AG20443 (cell line): ENCODE measurements around the gene ARHGAP30.
"Not testable (repeated sequence)": the region's sequence is repeated elsewhere in the genome, so short reads cannot be mapped to it uniquely, and the experiment has no call there.

Experiments used
- DNase-seq: peaks from one replicate; pipeline ENCODE4 v3.0.0; 2012; ENCODE audit warnings: low spot score, mixed read lengths

The ARHGAP30 gene, protein sequence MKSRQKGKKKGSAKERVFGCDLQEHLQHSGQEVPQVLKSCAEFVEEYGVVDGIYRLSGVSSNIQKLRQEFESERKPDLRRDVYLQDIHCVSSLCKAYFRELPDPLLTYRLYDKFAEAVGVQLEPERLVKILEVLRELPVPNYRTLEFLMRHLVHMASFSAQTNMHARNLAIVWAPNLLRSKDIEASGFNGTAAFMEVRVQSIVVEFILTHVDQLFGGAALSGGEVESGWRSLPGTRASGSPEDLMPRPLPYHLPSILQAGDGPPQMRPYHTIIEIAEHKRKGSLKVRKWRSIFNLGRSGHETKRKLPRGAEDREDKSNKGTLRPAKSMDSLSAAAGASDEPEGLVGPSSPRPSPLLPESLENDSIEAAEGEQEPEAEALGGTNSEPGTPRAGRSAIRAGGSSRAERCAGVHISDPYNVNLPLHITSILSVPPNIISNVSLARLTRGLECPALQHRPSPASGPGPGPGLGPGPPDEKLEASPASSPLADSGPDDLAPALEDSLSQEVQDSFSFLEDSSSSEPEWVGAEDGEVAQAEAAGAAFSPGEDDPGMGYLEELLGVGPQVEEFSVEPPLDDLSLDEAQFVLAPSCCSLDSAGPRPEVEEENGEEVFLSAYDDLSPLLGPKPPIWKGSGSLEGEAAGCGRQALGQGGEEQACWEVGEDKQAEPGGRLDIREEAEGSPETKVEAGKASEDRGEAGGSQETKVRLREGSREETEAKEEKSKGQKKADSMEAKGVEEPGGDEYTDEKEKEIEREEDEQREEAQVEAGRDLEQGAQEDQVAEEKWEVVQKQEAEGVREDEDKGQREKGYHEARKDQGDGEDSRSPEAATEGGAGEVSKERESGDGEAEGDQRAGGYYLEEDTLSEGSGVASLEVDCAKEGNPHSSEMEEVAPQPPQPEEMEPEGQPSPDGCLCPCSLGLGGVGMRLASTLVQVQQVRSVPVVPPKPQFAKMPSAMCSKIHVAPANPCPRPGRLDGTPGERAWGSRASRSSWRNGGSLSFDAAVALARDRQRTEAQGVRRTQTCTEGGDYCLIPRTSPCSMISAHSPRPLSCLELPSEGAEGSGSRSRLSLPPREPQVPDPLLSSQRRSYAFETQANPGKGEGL

GRCh38 chr1:161069731-161070270 lies at the start of gene ARHGAP30:
Gene ARHGAP30 (minus strand): TSS chr1:161069891. CDS start chr1:161069624, 267 bp downstream.
- no peak for DNase-seq

DNA sequence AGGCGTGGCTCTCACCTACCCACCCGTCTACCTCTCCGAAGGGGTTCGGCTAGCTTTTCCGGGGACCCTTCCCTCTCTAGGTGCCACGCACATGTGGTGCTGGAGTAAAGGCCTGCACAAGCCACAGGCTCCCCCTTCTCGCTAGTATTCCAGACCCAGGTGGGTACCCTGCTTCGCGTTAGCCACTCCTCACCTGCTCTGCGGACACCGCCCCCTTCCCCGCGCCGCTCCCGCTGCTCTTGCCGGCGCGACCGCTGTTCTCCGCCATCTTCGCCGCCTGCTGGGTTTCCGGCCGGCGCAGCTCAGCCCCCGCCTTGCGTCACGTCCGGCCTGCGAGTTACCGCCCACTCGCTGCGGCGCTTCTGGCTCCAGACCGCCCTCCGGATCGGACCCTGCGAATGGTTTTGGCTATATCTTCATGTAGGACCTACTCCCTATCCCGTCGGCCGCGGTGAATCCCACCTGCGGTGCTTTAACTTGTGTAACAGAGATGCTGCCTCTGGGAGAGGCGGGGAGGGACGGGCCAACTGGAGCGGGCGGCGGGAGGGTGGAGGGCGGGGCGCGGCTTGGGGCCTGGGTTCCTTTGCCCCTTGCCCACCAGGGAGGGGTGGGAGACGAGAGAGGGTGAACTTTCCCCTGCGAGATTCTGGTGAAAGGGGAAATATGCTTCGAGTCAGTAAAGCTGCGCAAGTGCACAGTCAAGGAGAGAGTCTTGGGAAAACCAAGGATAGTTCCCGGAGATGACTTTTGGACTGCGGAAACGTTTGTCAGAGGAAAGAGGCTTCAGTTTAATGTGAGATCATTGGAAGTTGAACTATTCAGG lies 48.3 kb upstream of the ARHGAP30 start, which contains the start of the genes NIT1 and PFDN2:
Gene NIT1, plus strand, starts transcription at position 347 of the 823 bp plus-strand sequence. Its CDS starts 72 bp downstream, at position 419.
Gene PFDN2, minus strand, starts transcription at position 279 of the 823 bp plus-strand sequence. Its CDS starts 11 bp downstream, at position 268.
- DNase-seq, result peak; percentile 96

GRCh38 chr1:161115961-161116360 lies 46.3 kb upstream of the ARHGAP30 start:
- DNase-seq, result not testable (repeated sequence)

- DNase-seq, result no peak
Observed at GRCh38 chr1:161115132-161115711, 45.5 kb upstream of the ARHGAP30 start.

DNA sequence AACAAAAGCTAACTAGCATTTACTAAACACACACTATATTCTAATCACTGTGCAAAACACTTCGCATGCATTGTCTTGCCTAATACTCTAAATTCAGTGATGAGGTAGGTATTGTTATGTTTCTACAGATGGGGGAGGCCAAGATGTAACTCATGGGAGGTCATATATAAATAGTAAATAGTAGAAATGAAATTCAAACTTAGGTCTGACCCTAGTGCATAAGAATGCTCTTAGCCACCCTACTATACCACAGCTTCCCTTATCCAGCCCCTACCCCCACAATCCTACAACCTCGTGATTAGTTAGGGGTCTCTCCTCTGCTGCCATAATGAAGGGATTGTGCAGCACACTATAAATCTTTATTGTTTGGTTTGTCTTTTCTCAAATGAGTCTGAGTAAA lies 44.9 kb upstream of the ARHGAP30 start:
- no peak for DNase-seq

GRCh38 chr1:161113915-161114314 lies 44.2 kb upstream of the ARHGAP30 start:
- no peak for DNase-seq

GRCh38 chr1:161111527-161111926 lies 41.8 kb upstream of the ARHGAP30 start:
- DNase-seq, result no peak

DNA sequence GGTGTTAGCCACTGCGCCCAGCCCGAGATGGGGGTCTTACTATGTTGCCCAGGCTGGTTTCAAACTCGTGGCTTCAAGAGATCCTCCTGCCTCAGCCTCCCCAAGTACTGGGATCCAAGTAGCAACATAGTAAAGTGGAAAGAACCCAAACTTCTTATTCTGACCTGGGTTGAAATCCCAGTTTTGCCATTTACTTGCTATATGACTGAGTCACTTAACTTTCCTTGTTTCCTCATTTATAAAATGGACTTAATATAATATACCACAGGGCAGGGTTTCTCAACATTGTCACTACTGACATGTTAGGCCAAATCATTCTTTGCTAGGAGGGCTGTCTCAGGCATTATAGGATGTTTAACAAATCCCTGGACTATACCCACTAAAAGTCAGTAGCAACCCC lies 41.4 kb upstream of the ARHGAP30 start:
- no peak for DNase-seq

DNA sequence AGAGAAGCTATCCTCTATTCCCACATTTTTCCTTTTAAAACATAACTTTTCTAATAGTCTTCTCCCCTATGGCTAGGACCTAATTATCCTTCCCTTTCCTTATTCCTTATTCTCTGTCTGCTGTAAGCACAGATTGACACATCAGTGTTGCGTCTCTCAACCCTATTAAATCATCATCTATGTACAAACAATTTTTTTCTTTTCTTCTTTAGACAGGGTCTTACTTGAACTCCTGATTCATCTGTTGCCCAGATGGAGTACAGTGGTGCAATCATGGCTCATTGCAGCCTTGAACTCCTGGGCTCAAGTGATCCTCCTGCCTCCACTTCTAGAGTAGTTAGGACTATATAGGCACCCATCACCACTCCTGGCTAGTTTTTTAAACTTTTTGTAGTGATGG lies 36.7 kb upstream of the ARHGAP30 start:
- DNase-seq, result no peak

GRCh38 chr1:161100556-161100955 lies 30.9 kb upstream of the ARHGAP30 start:
- DNase-seq, result no peak

- no peak for DNase-seq
Observed at GRCh38 chr1:161099090-161099802, 29.6 kb upstream of the ARHGAP30 start.

DNA sequence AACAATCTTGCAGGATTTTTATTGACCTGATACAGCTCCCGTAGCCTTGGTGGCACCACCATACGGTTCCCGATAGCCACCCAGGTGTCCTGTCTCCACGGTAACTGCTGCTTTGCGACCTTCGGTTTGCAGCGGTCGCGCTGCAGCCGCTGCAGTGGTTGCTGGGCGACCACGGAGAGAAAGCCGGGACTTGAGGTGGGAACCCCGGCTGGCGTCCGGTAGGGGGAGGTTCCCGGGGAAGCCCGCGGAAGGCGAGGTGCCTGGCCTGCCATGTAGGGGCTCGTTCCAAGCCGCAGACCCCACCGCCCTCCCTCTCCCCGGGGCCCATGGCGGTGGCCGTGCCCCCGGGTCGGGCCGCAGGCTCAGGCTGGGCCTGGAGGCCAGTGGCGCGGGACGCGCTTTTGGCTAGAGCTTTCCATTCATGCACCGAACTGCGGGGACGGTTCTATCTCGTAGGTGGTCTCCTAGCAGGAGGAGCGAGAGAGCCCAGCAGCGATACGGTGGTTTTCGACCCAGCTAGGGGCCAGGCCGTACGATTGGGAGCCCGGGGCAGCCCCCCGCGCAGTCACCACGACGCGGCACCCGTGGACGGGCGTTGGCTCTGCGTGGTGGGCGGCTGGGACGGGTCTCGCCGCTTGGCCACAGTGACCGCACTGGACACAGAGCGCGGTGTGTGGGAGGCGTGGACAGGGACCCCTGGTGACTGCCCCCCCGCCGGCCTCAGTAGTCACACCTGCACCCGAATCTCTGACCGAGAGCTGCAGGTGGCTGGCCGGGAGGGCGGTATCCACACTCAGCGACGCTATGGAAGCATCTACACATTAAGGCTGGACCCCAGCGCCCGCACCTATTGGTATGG lies 28.7 kb upstream of the ARHGAP30 start, which contains the start of gene KLHDC9:
Gene KLHDC9, plus strand, starts transcription at position 152 of the 859 bp plus-strand sequence. Its CDS starts 175 bp downstream, at position 327.
- peak; percentile 85 for DNase-seq

GRCh38 chr1:161096530-161096929 lies 26.8 kb upstream of the ARHGAP30 start:
- DNase-seq, result peak; percentile 75

GRCh38 chr1:161096015-161096414 lies 26.3 kb upstream of the ARHGAP30 start:
- no peak for DNase-seq

DNA sequence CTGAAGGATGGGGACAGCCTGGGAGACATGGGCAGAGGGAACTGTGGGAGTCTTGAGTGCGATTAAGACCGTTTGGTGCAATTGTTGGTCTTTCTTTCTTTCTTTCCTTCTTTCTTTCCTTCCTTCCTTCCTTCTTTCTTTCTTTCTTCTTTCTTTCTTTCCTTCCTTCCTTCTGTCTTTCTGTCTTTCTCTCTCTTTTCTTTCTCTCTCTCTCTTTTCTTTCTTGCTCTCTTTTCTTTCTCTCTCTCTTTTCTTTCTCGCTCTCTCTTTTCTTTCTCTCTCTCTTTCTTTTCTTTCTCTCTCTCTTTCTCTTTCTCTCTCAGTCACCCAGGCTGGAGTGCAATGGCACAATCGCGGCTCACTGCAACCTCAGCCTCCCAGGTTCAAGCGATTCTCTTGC lies 25.5 kb upstream of the ARHGAP30 start:
- DNase-seq, result no peak

DNA sequence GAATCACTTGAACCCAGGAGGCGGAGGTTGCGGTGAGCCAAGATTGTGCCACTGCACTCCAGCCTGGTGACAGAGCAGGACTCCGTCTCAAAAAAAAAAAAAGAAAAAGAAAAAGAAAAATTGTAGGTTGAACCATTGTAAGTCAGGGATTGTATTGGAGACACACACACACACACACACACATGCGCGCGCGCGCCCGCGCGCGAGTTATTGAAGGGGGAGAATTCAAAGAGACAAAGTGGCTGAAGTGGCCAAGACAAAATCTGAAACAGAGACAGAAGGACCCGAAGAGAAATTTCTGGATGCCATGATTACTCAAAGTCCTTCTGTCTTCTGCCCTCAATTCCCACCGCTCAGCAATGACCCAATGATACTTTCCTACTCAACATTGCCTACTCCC lies 24.8 kb upstream of the ARHGAP30 start:
- DNase-seq, result no peak

DNA sequence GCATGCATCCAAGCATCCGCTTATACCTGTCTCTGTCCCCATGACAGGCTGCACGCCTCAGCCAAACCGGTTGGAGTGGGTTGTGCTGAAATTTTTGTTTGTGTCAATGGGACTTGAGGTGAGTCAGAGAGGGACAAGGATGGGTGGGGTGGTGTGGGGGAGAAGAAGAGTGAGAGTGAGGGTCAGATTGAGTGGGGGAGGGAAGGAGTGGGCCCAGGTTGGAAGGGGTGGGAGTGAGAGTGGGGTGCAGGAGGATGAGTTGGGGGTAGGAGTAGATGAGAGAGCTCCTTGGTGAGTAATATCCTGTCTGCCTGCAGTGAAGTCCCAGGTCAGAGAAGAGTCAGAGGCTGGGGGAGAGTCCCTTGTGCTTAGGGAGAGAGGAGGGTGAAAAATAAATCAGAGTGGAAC lies 22.9 kb upstream of the ARHGAP30 start:
- no peak for DNase-seq

GRCh38 chr1:161091796-161092507 lies 22.3 kb upstream of the ARHGAP30 start:
- DNase-seq, result no peak
